Measurements from ENCODE around the gene OPCML.

DNA sequence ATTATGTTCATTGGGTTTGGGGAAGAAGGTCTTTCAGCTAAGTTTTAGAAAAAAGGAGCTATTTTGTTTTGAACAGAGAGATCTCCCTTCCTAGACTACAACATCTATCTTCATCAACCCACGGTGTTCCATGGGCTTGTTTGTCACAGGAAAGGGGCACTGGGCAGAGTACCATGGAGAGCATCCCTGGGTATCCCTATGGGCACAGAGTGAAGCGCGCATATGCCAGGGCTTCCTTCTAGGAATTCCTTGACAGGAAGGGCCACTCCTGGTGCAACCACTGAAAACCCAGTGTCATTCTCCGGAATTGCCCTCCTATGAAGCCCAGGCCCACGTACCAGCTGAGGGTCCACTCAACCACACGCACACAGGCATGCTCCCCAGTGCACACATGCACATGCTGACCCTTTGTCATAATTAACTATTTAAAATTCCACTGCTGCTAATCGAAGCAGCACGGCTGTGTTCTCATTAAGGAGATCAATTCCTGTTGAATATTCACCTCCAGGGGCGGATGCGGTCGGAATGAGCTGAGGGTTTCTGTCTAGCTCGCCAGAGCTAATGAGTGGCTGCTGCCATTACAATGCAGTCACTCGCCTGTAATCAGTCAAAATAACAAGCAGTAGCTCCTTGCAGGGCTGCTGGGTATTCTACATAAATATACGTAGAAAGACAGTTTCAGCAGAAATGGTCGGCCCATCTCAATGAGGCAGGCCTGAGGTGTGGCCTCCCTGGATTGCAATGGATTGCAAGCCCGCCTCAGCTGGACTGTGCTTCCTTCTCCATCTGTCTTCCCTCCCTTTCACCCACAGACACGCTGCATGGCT, 512.5 kb downstream of the OPCML start:
- TF ChIP-seq, protein P1, sequence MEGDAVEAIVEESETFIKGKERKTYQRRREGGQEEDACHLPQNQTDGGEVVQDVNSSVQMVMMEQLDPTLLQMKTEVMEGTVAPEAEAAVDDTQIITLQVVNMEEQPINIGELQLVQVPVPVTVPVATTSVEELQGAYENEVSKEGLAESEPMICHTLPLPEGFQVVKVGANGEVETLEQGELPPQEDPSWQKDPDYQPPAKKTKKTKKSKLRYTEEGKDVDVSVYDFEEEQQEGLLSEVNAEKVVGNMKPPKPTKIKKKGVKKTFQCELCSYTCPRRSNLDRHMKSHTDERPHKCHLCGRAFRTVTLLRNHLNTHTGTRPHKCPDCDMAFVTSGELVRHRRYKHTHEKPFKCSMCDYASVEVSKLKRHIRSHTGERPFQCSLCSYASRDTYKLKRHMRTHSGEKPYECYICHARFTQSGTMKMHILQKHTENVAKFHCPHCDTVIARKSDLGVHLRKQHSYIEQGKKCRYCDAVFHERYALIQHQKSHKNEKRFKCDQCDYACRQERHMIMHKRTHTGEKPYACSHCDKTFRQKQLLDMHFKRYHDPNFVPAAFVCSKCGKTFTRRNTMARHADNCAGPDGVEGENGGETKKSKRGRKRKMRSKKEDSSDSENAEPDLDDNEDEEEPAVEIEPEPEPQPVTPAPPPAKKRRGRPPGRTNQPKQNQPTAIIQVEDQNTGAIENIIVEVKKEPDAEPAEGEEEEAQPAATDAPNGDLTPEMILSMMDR (conservative IDR thresholded peaks at IDR 0.05 in 1 of 2, IDR thresholded peaks at IDR 0.05 in 1 of 2; ENCODE audit: low read depth in 1 of 2, low read length in 2 of 2), result no peak
- TF ChIP-seq EZH2 (IDR thresholded peaks at IDR 0.05; ENCODE audit: low read length, missing control alignments), result no peak
